DMS 273 treated with DMSO at 0.1 percent for 48 hours (cell line): Measurements from ENCODE around the gene SERPINF2.
"Not testable (repeated sequence)": the region's sequence is repeated elsewhere in the genome, so short reads cannot be mapped to it uniquely, and the experiment has no call there.

Source experiments
- DNase-seq: peaks from one replicate; lab custom pipeline; 2025; lab: John Stamatoyannopoulos, UW

Gene SERPINF2

DNA sequence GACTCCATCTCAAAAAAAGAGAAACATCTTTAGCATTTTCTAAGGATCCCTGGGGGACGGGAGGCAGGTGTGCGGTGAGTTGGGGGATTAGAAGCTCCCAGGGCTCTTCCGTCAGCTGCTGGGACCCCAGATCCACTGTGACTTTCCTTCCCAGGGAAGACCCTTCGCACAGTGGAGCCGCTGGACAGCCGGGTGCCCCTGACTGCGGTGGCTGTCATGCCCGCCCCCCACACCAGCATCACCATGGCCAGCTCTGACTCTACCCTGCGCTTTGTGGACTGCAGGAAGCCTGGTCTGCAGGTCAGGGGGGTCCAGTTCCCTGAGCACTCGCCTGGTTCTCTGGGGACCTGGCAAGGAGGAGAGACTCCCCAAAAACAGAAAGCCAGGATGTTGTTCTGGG is 7.3 kb upstream of the SERPINF2 start:
- DNase-seq: no peak

DNA sequence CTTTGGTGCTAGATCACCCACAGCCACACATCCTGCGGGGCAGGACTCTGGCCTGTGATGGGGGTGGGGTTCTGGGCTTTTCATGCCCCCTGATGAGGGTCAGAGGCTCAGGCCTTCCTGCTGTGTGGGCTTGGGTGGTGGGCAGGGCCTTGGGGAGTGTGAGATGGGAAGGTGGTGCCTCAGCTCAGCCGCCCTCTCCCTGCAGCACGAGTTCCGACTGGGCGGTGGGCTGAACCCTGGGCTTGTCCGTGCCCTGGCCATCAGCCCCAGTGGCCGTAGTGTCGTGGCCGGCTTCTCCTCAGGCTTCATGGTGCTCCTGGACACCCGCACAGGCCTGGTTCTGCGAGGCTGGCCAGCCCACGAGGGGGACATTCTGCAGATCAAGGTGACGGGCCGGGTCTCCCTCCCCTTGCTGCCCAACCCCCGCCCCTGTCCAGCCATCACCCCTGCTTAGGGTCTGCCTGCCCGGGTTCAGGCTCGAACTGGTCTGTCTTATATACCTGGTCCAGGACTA is 6.8 kb upstream of the SERPINF2 start:
- no peak for DNase-seq

DNA sequence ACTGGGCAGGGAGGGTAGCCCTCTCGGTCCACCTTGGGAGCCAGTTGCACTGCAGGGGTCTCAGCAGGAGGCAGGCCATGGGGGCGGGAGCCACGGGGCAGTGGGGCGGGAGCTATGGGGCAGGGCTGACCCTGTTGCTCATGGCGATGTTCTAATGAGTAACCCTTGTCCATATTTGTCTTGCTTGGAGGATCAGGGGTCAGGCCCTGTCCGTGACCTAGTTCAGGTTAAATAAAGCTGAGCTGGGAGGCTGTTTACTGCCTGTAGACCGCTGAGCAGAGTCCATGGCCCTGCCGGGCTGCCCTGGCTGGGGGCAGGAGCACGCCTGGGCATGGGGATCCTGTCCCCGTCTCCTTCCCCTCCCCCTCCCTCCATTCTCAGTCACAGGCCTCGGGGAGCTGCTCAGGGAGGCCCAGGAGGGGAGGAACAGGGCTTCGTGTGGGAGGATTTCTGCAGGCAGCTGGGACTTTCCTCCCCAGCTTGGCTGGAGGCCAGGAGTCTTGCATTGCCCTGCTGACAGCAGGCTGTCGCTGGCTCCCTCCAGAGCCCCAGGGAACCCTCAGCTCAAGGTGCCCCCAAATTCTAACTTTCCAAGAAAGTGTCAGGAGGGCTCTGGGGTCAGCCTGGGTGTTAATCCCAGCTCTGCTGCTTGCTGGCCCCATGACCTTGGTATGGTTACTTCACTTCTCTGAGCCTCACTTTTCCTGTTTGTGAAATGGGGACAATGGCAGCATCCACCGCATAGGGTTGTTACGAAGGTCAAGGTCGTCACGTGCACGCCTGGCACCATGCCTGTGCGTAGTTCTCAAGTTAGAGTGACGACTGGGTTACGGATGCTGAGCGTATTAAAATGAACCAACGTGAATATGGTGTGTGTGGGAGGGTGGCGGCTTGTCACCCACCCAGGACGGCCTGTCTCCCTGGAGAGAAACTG is 6.1 kb upstream of the SERPINF2 start:
- no peak for DNase-seq

DNA sequence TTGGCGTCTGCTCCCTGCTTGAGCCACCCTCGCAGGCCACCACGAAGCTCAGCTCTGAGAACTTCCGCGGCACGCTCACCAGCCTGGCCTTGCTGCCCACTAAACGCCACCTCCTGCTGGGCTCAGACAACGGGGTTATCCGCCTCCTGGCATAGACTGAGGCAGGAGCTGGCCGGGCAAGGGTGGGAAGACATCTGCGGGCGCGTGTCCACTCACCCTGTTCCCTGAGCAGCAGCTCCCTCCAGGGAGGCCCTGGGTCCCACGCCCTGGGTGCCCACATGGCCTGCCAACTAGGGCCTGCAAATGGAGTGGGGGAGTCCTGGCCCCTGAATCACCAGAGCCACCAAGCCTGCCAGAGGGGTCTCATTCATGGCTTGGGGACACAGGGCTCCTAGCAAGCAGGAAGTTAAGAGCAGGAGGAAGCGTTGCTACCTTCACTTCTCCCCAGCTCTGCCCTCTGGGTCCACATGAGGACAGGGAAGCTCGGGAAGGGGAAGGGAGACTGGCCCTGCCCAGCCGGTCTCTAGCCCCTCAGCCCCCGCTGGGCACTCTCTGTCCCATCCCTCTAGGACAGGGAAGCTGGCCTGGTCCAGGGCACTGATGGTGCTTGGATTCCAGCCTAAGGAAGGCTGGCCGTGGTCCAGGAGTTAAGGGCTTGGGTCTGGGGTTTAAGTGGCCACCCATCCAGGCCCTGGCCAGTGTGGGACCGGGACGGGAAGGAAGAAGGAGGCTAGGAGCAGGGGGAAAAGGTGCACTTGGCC is 5.0 kb upstream of the SERPINF2 start:
- DNase-seq: no peak

DNA sequence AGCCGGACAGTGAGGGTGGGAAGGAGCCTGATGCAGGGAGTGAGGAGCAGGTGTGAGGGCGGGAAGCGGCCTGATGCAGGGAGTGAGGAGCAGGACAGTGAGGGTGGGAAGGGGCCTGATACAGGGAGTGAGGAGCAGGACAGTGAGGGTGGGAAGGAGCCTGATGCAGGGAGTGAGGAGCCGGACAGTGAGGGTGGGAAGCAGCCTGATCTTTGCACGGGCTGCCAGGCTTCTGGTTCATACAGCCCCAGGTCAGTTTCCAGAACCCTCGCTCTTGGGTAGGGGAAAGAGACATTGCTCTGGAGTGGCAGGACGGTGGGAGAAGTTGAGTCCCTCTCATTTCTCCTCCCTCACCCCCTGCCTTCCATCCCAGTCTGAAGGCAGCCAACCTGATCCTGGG is 772 bp upstream of the SERPINF2 start:
- DNase-seq: not testable (repeated sequence)

DNA sequence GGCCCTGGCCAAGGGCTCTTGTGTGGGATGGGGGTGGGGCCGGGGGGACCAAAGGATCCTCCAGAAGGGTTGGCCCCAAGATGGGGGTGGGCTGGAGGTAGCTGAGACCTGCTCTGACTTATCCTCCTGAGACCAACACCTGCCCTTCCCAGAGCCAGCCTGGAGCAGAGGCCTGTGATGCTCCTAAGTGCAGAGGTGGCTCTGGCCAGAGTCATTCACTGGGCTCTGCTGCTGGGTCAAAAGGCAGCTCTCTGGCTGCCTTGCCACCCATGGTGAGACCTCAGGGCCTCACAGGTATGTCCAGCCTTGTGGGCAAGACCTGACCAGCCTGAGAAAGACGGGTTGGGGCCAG is 393 bp downstream of the SERPINF2 start:
- no peak for DNase-seq

DNA sequence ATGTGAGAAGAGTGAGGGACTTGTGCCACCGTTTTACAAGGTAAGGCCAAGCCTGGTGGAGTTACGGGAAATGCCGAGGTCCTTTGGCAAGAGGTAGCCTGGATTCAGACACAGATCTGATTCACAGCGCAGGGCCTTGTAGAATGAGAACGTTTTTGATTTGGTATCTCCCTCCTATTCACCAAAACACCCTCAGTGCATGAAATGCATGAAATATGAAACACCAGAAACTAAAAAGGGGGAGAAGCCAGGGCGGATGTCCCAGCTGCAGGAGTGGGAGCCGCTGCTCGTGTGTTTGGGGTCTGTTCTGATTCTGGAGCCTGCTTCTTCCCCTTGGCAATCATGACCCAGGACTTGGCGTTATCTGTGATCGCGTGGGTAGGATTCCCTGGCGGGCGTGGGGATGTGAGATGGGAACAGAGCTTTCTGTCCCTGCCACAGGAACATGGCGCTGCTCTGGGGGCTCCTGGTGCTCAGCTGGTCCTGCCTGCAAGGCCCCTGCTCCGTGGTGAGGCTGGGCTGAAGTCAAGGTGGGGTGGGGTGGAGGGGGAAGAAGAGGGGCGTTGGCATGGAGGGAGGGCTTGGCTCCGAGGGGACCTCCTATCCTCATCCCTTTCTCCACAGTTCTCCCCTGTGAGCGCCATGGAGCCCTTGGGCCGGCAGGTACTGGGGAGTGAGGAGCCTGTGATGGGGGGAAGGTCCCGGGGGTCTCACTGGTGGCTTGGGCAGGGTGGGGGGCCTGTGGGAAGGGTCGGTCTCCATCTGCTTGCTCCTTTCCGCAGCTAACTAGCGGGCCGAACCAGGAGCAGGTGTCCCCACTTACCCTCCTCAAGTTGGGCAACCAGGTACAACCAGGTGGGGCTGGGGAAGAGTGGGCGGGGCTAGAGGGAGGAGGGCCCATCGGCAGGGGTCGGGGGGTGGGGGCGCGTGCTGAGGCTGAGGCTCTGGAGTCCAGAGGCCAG is 2.2 kb downstream of the SERPINF2 start:
- DNase-seq: no peak

DNA sequence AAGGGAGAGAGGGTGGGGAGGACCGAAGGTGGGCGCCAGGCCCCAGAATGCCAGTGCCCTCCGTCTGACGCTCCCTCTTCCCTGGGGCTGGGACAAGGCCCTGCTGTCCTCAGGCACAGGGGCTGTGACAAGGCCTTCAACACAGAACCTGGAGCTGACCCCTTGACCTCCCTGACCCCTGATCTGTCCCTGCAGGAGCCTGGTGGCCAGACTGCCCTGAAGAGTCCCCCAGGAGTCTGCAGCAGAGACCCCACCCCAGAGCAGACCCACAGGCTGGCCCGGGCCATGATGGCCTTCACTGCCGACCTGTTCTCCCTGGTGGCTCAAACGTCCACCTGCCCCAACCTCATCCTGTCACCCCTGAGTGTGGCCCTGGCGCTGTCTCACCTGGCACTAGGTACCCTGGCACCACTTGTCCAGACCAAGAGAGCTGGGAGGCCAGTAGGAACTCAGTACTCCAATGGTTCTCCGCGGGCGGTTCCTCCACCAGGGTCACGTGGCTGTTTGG is 2.9 kb downstream of the SERPINF2 start:
- DNase-seq: no peak

DNA sequence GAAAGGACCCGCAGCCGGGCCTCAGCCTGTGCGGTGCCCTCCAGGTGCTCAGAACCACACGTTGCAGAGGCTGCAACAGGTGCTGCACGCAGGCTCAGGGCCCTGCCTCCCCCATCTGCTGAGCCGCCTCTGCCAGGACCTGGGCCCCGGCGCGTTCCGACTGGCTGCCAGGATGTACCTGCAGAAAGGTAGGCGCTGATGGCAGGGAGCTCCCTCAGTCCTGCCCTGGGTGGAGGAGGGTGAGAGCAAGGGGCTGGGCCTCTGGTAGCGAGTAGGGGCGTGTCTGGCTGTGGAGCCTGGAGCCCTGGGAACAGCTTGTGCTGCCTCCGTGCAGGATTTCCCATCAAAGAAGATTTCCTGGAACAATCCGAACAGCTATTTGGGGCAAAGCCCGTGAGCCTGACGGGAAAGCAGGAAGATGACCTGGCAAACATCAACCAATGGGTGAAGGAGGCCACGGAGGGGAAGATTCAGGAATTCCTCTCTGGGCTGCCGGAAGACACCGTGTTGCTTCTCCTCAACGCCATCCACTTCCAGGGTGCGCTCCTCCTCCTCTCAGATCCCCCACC is 4.4 kb downstream of the SERPINF2 start:
- DNase-seq: no peak

DNA sequence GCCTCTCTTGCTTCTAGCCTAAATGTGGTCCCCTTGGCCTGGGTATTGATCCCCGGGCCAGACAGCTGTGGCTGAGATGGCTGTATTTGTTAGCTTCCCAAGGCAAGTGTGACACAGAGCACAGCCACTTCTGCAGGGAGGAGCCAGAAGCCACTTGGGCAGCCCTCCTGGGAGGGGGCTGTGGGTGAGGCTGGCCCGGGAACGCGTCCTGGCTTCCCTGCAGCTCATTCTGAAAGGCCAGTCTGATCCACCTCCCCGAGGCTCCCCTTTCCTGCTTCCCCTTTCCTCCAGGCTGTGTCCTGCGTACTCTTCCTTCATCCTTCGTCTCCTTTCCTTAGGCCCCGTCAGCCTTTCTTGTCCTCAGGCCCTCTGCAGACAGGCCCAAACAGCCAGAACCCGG is 8.0 kb downstream of the SERPINF2 start:
- no peak for DNase-seq

DNA sequence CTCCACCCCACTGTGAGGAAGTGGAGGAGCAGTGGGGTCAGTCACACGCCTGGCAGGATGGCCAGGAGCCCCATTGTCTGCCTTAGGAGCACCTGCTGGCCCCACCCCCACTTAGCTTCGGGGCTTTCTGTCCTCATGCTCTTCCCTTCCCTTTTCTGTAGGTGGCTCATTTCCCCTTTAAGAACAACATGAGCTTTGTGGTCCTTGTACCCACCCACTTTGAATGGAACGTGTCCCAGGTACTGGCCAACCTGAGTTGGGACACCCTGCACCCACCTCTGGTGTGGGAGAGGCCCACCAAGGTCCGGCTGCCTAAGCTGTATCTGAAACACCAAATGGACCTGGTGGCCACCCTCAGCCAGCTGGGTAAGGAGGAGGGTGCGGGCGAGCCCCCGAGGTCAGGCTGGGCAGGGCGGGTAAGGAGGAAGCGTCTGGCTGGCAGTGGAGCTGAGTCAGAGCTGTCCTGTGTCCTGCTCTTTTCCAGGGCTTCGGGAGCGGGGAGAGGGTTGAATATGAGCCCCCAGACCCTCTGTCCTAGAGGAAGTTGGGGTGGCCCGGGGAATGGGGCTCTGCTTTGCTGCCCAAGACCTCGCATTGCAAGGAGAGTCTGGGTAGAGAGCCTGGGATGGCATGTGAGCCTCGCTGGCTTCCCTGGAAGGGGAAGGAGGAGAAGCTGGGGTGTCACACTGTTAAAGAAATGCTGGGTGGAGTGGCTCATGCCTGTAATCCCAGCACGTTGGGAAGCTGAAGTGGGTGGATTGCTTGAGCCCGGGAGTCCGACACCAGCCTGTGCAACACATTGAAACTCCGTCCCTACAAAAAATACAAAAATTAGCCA is 10.0 kb downstream of the SERPINF2 start:
- no peak for DNase-seq

DNA sequence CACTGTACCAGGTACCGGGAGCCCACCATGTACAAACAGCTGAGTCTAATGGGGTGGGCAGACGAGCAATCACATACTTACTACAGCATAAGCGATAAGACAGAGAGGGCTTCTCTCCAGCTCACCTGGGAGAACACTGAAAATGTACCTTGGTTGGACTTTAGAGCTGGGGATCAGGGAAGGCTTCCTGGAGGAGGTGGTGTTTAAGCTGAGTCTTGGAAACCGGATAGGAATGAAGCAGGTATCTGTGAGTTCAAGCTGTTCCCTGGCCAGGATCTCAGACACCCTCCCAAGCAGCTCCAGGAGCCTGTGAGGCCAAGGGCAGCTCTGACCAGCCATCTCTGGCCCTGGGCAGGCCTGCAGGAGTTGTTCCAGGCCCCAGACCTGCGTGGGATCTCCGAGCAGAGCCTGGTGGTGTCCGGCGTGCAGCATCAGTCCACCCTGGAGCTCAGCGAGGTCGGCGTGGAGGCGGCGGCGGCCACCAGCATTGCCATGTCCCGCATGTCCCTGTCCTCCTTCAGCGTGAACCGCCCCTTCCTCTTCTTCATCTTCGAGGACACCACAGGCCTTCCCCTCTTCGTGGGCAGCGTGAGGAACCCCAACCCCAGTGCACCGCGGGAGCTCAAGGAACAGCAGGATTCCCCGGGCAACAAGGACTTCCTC is 11.2 kb downstream of the SERPINF2 start:
- no peak for DNase-seq

DNA sequence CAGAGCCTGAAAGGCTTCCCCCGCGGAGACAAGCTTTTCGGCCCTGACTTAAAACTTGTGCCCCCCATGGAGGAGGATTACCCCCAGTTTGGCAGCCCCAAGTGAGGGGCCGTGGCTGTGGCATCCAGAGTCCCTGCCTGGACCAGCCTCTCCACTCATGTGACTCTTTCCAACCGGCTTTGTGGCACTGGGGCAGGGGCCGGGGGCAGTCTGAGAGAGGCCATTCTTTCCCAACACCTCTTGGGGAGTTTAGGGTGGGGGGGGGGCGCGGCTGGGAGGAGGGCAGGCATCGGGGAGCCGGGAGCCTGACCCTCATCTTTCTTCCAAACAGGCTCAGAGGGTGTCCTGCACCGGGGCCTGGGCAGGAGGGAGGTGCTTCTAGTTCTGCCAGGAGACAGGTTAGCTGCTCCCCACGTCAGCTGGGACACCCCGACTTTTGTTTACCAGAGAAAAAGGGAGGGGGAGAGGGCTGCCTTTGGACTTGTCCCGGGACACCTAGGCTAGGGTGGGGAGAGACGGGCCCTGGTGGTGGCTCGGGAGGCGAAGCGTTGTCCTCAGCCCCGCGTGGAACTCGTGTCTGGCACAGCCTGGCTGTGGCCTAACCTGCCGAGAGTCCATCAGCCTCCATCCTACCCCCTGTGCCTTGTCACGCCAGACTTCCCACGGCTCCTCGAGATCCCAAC is 11.9 kb downstream of the SERPINF2 start:
- DNase-seq: no peak

DNA sequence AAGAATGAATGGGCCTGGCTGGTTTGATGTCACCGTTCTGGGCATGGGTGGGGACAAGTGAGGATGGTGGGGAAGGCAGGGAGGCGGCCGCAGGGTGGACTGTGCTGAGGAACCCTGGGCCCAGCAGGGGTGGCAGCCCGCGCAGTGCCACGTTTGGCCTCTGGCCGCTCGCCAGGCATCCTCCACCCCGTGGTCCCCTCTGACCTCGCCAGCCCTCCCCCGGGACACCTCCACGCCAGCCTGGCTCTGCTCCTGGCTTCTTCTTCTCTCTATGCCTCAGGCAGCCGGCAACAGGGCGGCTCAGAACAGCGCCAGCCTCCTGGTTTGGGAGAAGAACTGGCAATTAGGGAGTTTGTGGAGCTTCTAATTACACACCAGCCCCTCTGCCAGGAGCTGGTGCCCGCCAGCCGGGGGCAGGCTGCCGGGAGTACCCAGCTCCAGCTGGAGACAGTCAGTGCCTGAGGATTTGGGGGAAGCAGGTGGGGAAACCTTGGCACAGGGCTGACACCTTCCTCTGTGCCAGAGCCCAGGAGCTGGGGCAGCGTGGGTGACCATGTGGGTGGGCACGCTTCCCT is 12.7 kb downstream of the SERPINF2 start:
- DNase-seq: no peak

DNA sequence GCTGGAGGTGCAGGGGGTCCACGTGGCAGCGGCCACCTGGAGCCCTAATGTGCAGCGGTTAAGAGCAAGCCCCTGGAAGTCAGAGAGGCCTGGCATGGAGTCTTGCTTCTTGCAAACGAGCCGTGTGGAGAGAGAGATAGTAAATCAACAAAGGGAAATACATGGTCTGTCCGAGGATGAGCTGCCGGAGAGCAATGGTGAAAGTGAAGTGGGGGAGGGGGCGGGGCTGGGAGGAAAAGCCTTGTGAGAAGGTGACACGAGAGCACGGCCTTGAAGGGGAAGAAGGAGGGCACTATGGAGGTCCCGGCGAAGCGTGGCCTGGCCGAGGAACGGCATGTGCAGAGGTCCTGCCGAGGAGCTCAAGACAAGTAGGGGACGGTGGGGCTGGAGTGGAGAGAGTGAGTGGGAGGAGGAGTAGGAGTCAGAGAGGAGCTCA is 13.2 kb downstream of the SERPINF2 start:
- no peak for DNase-seq

DNA sequence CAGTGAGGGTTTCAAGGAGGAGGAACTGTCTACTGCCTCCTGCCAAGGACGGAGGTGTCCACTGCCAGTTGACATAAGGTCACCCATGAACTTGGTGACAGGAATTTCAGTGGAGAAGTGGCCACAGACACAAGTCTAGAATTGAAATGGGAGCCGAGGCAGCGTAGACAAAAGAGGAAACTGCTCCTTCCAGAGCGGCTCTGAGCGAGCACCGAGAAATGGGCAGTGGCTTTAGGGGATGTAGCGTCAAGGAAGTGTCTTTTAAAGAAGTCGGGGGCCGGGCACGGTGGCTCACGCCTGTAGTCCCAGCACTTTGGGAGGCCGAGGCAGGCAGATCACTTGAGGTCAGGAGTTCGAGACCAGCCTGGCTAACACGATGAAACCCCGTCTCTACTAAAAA is 16.1 kb downstream of the SERPINF2 start:
- no peak for DNase-seq

DNA sequence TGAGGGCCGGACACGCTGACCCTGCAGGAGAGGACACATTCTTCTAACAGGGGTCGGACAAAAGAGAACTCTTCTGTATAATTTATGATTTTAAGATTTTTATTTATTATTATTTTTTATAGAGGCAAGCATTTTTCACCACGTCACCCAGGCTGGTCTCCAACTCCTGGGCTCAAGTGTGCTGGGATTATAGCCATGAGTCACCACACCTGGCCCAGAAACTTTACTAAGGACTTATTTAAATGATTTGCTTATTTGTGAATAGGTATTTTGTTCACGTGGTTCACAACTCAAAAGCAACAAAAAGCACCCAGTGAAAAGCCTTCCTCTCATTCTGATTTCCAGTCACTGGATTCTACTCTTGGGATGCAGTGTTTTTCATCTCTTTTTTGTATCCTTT is 16.9 kb downstream of the SERPINF2 start:
- DNase-seq: no peak

DNA sequence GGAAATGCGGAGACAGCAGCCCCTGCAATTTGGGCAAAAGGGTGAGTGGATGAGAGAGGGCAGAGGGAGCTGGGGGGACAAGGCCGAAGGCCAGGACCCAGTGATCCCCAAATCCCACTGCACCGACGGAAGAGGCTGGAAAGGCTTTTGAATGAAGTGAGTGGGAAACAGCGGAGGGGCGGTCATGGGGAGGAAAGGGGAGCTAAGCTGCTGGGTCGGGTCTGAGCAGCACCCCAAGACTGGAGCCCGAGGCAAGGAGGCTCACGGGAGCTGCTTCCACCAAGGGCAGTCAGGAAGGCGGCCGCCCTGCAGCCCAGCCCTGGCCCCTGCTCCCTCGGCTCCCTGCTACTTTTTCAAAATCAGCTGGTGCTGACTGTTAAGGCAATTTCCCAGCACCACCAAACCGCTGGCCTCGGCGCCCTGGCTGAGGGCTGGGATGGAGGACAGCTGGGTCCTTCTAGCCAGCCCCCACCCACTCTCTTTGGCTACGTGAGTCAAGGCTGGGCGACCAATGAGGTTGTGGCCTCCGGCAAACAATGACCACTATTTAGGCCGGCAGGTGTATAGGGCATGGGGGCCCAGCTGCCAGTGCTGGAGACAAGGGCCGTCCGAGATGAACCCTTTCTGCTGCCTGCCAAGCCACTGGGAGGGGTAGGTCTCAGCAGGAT is 19.7 kb downstream of the SERPINF2 start:
- no peak for DNase-seq
